HG03097 (cell line): Measurements from ENCODE around the gene SLC6A11.

Experiments used
- ATAC-seq: cut with Tn5 transposase; IDR thresholded peaks from one replicate; pipeline ENCODE4 v1.9.1; 2021; ENCODE audit not compliant: unreplicated experiment, low FRiP score

The SLC6A11 gene

GRCh38 chr3:10816019-10816862 lies at the start of gene SLC6A11:
TSS of gene SLC6A11 (plus strand) at chr3:10816228. CDS start at chr3:10816266, 38 bp downstream.
- ATAC-seq, result no peak

DNA sequence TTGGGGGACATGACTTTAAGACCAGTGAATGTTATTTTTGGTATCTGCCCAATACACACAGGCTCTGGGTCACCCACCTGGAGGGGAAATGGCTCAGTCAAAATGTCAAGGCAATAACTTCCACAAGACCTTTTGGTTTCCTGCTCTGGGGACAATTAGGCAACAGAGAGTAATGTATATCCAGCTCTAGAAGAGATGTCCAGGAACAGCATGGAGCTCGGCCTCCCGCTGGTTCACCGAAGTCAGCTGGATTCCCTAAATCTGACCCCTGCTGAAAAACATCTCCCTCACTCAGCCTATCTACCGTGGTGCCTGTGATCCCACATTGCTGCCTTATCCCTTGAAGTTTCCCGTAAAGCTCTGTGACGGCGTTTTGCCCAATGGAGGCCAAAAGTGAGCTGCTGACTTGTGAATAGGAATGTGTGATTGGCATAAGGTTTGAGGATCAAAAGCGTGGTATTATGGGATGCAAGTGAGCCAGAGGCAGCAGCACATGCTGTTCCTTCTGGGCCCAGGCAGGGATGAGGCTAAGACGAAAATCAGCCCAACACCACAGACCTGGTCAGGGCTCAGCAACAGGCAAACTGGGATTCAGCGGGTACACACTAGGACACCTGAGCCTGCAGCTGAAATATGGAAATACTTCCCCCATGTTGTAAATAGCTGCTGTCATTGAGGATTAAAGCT lies 47.2 kb upstream of the SLC6A11 start:
- no peak for ATAC-seq

DNA sequence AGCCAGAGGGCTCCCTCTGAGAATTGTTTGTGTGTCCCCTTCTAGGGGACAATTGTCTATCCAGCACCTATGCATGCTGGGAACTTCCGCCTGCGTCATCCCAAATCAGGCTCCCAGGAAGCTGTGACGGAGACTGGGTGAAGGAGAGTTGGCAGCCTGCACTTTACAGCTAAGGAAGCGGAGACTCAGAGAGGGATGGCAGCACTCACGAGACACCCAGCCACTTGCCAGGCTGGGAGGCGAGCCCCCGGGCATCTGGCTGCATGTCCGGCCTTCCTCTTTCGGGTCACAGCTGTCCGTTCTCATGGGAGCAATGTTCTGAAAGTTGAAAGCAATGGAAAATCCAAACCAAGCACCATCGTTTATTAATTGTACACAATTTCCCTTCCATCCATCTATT lies 45.5 kb upstream of the SLC6A11 start:
- no peak for ATAC-seq

DNA sequence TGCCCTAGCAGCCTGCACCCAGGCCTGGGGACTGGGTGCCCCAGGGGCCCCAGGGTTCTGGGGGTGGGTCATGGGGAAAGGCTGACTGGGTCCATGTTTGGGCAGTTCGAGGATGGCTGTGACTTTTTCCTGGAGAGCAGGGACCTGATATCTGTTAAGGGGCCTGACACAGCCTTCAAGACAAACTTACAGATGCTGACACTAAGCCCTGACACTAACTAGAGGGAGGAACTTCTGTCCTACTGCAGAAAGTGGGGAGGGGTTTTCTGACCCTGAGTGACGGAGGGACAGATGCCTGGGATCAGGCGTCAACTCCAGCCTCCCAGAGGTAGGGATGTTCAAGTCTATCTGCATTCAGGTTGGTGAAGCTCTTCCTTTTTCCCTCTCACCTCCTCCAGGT lies 45.0 kb upstream of the SLC6A11 start:
- no peak for ATAC-seq

DNA sequence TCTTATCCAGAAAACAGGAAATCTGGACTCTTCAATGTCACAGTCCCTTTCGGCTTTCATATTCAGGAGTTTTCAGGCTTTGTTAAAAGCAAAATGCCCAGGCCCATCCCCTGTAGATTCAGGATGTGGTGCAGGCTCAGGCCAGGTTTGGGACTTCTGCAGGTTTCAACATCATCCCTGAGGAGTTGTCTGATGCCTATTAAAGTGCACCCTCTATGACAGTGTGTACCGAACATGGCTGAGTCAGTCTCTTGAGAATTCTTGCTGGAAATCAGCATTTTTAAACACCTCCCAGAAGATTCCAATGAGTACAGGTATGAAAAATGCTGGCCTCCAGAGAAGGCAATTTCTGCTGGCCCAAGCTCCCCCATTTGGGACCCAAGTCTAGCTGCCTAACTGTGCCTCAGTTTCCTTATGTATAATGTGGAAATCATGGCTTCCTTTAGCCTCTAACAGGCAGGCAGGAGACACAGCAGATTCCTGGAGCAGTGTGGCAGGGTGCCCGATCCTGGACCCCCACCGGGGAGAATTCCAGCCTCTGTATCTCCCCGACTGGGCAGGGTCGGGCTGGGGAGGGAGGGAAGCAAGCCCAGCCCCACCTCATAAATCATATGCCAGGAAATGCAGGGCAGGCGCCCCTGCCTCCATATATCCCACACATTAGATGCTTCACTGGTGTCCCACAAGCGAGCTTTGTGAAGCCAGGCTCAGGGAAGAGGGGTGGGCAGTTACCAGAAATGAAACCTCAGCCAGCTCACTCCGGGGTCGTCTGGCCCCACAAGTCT lies 44.4 kb upstream of the SLC6A11 start:
- no peak for ATAC-seq

GRCh38 chr3:10772271-10773161 lies 43.5 kb upstream of the SLC6A11 start:
- ATAC-seq, result no peak

DNA sequence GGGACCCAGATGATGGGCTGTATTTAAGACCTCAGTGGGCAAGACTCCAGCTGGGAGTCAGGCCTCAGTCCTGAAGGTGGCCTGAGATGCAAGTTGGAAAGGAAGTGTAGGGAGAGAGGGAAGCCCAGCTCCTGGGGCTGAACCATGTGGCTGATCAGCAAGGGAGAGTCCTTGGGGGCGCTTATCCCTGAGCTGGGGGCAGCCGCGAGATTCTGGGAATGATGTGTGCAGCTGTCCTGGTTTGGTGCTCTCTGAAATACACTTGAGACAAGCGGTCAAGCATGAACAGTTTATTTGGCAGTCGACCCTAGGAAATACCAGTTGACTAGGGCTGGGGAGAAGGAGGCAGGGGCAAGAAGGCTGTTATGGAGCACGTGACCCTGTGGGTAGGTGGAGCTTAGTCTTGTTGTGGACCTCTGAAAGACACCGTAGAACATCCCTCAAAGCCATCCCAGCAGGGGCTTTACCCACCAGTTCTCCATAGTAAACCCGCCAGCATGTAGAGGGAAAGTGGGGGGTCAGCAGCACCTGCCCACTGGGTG lies 41.8 kb upstream of the SLC6A11 start:
- no peak for ATAC-seq

GRCh38 chr3:10774825-10775224 lies 41.2 kb upstream of the SLC6A11 start:
- ATAC-seq, result no peak

DNA sequence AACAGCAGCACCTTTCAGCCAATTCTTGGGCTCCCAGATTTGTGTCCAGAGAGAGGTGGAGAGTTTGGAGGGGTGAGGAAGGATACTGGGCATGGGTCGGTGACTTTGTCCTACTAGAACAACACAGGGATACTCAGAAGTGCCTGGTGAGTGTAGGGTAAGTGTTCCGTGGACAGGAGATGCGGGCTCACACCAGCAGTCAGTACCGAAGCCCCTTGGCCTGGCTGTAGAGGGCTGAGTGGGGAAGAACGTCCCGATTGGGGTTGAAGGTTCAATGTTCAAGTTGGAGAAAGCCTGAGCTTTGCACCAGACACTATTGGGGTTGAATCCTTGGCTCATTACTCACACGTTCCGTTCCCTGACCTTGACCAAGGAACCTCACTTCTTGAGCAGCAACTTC lies 40.8 kb upstream of the SLC6A11 start:
- ATAC-seq, result no peak

DNA sequence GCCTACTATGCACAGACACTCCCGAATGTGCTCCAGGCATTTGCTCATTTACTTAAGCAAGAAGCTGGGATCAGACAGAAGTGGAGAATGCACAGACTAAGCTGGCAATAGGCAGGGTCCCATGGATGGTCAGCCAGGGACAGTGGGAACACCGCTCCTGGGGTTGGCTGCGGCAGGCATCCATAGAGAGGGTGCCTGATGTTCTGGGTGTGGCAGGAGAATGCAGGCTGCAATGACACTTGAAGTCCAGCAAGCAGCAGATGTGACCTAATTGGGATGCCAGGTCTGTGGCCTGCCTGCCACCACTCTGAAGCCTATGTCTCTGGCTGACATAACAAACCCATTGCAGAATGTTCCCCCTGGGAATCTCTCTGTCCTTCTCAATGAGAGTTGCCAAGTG lies 40.2 kb upstream of the SLC6A11 start:
- no peak for ATAC-seq

DNA sequence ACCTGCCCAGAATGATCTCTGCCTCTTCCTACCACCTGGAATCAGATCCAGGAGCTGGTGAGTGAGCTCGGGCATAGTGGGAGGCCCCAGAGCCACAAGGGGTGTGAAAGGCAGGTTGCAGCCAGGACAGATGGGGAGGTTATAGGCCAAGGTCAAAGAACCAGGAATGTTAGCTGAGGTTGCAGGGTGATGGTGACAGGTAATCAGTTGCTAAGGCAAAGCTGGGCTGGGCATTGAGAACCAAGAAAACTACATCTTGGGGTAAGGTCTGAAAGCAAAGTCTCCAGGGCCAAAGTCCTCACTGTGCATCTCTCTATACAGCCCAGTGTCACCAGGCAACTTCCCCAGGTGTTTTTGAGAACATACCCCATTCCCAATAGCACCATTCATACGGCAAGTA lies 38.4 kb upstream of the SLC6A11 start:
- no peak for ATAC-seq

DNA sequence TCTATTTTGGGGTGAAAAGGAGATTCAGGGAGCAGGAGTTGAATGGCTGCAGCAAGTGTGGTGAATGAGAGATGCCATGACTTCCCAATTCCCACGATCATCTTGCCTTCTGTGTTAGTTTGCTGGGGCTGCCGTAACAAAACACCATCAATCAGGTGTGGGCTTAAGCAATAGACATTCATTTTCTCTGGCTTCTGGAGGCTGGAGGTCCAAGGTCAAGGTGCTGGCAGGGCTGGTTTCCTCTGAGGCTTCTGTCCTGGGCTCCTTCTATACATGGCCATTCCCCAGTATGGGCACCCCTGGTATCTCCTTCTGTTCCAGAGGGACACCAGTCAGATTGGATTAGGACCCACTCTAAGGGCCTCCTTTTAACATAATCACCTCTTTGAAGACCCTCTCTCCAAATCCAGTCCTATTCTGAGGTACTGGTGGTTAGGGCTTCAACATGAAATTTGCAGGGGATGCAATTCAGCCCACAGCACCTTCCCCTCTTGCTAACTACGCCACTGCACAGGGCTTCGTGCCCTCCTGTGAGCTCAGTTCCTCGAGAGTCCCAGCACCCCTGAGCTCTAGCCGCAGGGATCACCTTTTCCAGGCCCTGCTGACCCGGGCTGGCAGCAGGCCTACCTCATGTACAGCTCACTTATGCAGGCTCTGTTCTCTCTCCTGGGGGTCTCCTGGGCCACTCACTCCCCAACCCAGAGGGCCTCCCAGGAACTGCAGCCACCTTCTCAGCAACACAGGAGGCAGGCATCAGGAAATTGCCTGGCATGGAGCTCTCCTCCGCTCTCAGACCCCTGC lies 37.3 kb upstream of the SLC6A11 start:
- no peak for ATAC-seq

GRCh38 chr3:10779293-10779805 lies 36.7 kb upstream of the SLC6A11 start:
- no peak for ATAC-seq

DNA sequence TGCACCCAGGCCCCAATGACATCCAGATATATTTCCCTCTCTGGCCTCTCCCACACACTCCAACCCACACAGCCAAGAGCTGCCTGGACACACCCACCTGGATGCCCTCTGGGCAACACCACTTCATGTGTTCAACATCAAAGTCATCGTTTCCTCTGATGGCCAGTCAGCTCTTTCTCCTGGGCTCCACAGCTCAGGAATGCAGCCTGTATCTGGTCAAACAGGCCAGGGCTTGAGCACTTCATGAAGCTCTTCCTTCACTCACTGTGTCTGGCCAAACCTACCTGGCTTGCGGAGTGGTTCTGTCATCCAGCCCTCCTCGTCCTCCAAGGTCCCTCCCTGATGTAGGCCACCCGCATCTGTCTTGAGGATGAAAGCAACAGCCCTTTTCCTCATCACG lies 35.8 kb upstream of the SLC6A11 start:
- no peak for ATAC-seq

DNA sequence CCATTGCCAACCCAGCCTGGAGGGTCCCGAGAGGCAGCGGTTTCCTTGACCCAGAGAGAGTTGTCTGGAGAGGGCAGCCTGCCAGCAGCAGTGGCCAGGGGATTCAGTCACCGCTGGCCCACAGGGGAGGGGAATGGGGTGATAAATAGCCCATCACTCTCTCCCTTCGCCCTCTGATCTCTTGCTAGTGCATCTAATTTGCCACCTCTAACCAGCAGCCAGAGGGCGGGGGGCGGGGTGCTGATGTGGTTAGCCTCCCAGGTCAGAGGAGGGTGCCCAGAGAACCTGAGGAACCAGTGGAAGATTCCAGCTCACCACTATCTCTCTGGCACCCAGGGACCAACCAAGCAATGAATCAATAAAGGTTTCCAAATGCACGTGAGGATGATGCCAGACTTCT lies 35.1 kb upstream of the SLC6A11 start:
- ATAC-seq, result no peak

DNA sequence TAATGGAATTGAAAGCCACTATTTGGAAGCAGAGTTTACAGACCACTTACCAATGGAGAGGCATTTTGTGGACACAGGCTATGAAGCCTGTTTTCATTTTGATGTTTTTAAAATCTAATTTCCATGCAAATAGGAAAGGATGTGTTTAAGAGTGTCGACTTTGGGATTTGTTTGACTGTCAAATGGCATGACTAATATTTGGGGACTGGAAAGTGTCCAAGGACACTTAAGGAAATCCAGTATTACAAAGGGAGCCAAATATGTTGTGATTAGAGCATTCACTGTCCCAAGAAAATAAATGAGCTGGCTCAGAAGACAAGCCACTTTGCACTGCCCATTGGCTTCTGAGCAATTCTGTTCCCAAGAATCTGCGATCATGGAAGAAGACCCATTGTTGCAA lies 34.0 kb upstream of the SLC6A11 start:
- no peak for ATAC-seq

GRCh38 chr3:10783360-10784351 lies 32.4 kb upstream of the SLC6A11 start:
- no peak for ATAC-seq

DNA sequence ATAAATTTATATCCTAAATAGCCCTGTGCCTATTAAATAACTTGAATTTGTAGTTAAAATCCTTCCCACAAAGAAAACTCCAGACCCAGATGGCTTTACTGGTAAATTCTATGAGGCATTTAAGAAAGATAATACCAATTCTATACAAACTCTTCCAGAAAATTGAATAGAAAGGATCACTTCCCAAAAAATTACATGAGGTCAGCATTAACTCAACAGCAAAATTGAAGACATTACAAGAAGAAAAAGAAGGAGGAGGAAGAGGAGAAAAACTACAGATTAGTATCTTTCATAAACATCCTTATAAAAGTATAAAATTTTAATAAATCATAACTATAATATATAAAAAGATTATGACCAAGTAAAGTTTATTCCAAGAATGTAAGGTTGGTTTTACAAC lies 29.4 kb upstream of the SLC6A11 start:
- no peak for ATAC-seq
